ENCODE measurements around the gene TMEM69.
"Not testable (repeated sequence)": the region's sequence is repeated elsewhere in the genome, so short reads cannot be mapped to it uniquely, and the experiment has no call there.

Gene TMEM69, protein sequence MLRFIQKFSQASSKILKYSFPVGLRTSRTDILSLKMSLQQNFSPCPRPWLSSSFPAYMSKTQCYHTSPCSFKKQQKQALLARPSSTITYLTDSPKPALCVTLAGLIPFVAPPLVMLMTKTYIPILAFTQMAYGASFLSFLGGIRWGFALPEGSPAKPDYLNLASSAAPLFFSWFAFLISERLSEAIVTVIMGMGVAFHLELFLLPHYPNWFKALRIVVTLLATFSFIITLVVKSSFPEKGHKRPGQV

DNA sequence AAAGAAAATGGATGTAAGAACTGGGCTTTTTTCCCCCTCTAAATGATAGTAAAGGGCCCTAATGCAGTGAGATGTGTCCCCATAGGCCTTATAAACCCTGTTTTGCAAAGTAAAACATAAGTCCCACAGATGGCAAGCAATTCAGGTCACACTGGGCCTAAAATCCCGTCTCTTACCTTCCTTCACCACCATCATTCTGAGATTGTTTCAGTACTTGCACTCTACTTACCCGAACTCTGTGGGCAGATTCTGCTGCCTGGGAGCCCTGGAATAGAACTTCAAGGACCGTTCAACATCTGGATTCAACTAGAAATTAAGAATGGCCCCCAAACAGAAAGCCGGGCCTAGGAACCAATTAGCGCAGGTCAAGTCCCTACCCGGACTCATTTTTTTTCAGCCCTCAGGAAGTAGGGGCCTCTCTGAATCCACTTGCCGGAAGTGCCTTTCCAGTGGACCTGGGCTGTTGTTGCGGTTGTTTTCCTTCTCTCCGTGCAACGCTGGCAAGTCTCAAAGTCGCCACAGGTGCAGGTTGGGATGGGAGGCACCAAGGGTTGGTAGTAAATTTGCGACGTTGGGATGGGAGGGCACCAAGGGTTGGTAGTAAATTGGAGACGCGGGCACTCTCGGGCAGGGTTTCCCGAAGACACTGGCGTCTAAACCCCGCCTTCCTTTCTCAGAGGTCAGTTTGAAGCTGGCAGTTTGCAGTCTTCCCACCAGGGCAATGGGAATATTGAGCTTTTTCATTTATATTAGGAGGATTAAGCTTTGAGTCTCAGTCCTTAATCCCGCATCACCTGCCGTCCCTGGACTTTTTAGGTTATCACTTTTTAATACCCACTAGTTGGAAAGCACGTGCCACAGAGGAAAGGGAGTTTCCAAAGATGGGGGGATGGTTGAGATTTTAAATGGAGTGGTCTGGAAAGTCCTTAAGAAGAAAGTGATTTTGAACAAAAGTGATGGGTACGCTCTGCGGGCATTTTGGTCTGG, at the start of gene TMEM69:
TSS of gene TMEM69 (plus strand) at position 428 of the 987 bp plus-strand sequence. CDS start 2,888 bp downstream, outside the sequence.
- peak; percentile 55 to 64 (median 58) for DNase-seq (ENCODE audit: low read depth in 4 of 4, low spot score in 1 of 4)

- DNase-seq (ENCODE audit: low read depth in 4 of 4, low spot score in 1 of 4), result no peak
Measured at GRCh38 chr1:45640293-45640692, 47.7 kb upstream of the TMEM69 start.

- DNase-seq (ENCODE audit: low read depth in 4 of 4, low spot score in 1 of 4), result no peak
Measured at GRCh38 chr1:45643321-45643720, 44.7 kb upstream of the TMEM69 start.

- no peak for DNase-seq (ENCODE audit: low read depth in 4 of 4, low spot score in 1 of 4)
Measured at GRCh38 chr1:45643978-45644377, 44.0 kb upstream of the TMEM69 start.

- DNase-seq (ENCODE audit: low read depth in 4 of 4, low spot score in 1 of 4), result no peak
Measured at GRCh38 chr1:45644661-45645060, 43.3 kb upstream of the TMEM69 start.

- DNase-seq (ENCODE audit: low read depth in 4 of 4, low spot score in 1 of 4), result no peak
Measured at GRCh38 chr1:45647248-45648021, 40.5 kb upstream of the TMEM69 start.

DNA sequence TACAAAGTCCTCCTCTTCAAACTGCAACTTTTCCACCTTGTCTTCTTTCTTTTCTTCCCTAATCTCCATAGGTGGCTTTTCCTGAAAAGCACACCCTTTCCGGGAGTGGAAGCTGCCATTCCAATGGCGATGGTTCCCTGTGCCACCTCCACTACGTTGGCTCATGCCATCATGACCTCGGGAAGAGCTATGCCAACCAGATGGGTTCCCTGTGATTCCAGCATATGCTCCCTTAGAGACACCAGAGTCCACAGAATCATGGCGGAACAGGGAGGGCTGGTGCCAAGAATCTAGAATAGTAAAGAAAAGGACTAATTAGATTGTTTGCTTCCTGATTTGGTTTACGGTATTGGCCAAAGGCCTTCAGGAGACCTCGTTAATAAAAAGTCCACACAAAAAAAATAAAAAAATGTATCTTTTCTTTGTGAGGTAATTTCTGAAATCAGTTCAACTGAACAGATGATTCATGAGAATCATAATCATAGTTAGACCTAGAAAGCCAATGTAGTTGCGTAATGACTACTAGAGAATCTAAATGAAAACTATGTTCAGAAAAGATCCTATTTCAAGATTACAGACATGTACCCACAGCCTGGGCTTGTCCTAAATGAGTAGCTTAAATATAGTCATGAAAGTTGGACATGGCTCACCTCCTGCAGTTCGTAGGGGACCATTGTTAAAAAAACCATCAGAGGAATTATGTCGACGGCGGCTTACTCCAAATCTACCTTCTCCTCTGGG, 33.3 kb upstream of the TMEM69 start:
- DNase-seq (ENCODE audit: low read depth in 4 of 4, low spot score in 1 of 4), result no peak

DNA sequence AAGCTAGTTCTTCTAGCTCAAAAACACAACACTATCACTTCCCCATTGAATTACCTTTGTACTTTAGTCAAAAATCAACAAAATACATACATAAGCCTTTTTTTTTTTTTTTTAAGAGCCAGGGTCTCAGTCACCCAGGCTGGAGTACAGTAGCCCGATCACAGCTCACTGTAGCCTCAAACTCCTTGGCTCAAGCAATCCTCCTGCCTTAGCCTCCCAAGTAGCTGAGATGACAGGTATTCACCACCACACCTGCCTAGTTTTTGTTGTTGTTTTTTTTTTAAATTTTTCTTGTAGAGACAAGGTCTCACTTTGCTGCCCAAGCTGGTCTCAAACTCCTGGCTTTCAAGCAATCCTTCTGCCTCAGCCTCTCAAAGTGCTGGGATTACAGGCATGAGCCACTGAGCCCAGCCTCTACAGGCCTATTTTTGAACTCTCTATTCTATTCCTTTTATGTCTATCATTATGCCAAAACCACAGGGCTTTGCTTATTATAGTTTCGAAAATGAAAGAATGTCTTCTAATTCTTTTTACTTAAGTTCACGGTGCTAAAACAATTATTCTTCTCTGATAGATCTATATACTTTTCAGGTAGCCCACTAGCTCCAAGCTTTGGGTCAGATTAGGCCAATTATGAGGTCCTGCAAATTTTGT, 31.3 kb upstream of the TMEM69 start:
- DNase-seq (ENCODE audit: low read depth in 4 of 4, low spot score in 1 of 4), result no peak

DNA sequence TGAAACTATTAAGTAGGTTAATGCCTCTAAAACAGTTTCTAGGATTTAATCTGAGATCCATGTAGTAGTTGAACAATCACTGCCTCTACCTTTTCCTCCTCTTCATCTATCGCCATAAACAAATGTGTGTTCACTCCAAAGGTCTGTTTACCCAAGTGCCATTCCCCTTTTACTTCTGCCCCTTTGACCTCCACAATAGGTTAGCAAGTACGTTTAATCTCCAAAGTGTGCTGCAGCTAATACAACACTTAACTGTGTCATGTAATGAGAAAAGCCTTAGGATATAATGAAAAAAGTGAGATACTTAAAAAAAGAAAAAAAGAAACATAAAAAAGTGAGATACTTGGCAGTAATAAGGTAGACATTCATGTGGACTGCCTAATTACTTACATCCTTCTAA, 29.8 kb upstream of the TMEM69 start:
- no peak for DNase-seq (ENCODE audit: low read depth in 4 of 4, low spot score in 1 of 4)

DNA sequence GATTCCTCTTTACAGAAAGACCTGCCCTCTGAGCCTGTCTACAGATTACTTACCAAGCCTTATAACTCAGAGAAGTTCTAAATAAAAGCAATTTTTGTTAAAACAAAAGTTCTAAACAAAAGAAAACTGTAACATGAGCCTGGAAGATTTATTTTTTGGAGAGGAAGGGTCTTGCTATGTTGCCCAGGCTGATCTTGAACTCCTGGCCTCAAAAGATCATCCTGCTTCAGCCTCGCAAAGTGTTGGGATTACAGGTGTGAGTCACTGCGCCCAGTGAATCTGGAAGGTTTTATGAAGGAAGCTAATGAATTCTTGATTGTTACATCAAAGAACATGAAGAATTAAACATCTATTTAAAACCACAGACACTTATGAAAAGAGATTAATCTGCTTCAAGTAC, 28.8 kb upstream of the TMEM69 start:
- DNase-seq (ENCODE audit: low read depth in 4 of 4, low spot score in 1 of 4), result no peak

- DNase-seq (ENCODE audit: low read depth in 4 of 4, low spot score in 1 of 4), result no peak
Measured at GRCh38 chr1:45660336-45660735, 27.6 kb upstream of the TMEM69 start.

- DNase-seq (ENCODE audit: low read depth in 4 of 4, low spot score in 1 of 4), result no peak
Measured at GRCh38 chr1:45666836-45667235, 21.1 kb upstream of the TMEM69 start.

GRCh38 chr1:45667321-45668111, 20.5 kb upstream of the TMEM69 start:
- DNase-seq (ENCODE audit: low read depth in 4 of 4, low spot score in 1 of 4), result no peak

GRCh38 chr1:45668526-45668925, 19.5 kb upstream of the TMEM69 start:
- no peak for DNase-seq (ENCODE audit: low read depth in 4 of 4, low spot score in 1 of 4)

- no peak for DNase-seq (ENCODE audit: low read depth in 4 of 4, low spot score in 1 of 4)
Measured at GRCh38 chr1:45669379-45669778, 18.6 kb upstream of the TMEM69 start.

DNA sequence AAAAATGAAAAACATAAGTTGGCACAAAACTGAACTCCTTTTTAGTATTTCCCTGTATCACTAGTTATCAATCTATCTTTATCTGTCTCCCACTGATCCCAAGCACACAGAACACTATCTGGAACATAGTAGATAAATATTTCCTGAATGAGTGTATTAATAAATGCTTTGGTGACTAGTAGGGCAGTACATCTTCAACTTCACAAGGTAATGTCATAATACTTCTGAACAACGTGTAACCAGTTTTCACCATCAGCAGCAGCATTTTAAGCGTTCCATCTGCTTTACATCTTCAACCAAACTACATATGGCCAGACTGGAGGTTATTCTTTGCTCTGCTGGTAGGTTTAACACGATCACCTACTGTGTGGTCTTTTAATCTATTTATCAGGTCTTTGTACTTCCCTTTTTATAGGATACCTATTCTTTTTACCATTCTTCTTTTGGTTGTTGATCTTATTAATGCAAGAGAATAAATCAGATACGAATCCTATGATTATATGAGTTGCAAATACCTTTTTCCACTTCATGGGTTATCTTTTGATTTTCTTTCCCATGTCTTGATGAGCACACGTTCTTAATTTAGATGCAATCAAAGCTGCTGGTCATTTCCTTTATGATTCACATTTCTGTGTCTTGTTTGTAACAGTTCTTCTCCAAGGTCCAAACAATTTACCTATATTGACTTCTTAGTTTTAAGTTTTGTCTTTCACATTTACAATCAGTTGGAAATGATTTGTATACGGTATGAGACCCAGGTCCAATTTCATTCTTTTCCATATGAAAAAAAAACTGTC, 17.9 kb upstream of the TMEM69 start:
- DNase-seq (ENCODE audit: low read depth in 4 of 4, low spot score in 1 of 4), result no peak

DNA sequence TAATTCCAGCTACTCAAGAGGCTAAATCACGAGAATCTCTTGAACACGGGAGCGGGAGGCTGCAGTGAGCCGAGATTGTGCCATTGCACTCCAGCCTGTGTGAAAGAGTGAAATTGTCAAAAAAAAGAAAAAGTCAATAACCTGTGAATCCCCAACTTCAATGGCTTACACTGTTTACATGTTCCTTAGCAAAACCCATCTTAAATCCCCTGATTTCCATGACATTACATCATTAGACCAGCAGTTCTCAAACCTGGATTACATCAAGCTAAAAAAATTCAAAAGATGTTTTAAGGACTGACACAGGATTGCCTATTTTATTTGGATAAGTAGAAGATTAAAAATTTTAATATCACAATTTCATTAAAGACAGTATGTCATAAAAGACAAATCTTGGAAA, 14.0 kb upstream of the TMEM69 start:
- no peak for DNase-seq (ENCODE audit: low read depth in 4 of 4, low spot score in 1 of 4)

GRCh38 chr1:45674478-45674877, 13.5 kb upstream of the TMEM69 start:
- DNase-seq (ENCODE audit: low read depth in 4 of 4, low spot score in 1 of 4), result no peak

GRCh38 chr1:45676553-45676952, 11.4 kb upstream of the TMEM69 start:
- DNase-seq (ENCODE audit: low read depth in 4 of 4, low spot score in 1 of 4), result not testable (repeated sequence)

Data from stimulated activated CD4-positive, alpha-beta T cell treated with anti-CD3 and anti-CD28 coated beads, Interleukin-1b, Interleukin-23, amount 100 ng/mL, for 24 hours (primary cell).